HL-60 (cell line): ENCODE measurements around the gene EHF.
"Not testable (repeated sequence)": the region's sequence is repeated elsewhere in the genome, so short reads cannot be mapped to it uniquely, and the experiment has no call there.

ENCODE experiments used
- DNase-seq, 2 experiments: peaks; one replicate each; pipeline ENCODE4 v3.0.0-alpha.2; 2010 to 2020; ENCODE audit warnings: low read depth in 1 of 2, low spot score in 1 of 2
- H3K27ac ChIP-seq: fragments of 250-450 bp; sonication (Bioruptor Pico); replicated peaks from 2 replicates; pipeline ENCODE4 v1.5.1; 2020; ENCODE audit warnings: mild to moderate bottlenecking, moderate library complexity
- H3K27me3 ChIP-seq: fragments of 250-450 bp; sonication (Bioruptor Pico); 2 replicates; pipeline ENCODE4 v1.5.1; 2021; ENCODE audit warnings: mild to moderate bottlenecking, moderate library complexity; ENCODE audit not compliant: insufficient read depth, poor library complexity, severe bottlenecking
- H3K4me3 ChIP-seq: replicated peaks from 2 replicates; pipeline ENCODE4 v1.5.1; 2011; ENCODE audit warnings: mild to moderate bottlenecking, control low read depth, low read length; ENCODE audit not compliant: insufficient read depth
- CTCF ChIP-seq: IDR thresholded peaks from one replicate; pipeline ENCODE4 v1.5.1; 2011; ENCODE audit warnings: low read length, control low read depth, inconsistent platforms; ENCODE audit not compliant: insufficient read depth
- GABPA ChIP-seq: IDR thresholded peaks from 2 replicates; pipeline ENCODE4 v1.6.1; 2012; ENCODE audit warnings: low read depth
- POLR2AphosphoS5 ChIP-seq: IDR thresholded peaks from 2 replicates; pipeline ENCODE4 v1.6.1; 2012; ENCODE audit warnings: low read depth
- REST ChIP-seq: IDR thresholded peaks from 2 replicates; pipeline ENCODE4 v1.6.1; 2012; ENCODE audit warnings: low read depth; ENCODE audit not compliant: insufficient replicate concordance
- SPI1 ChIP-seq: IDR thresholded peaks from 2 replicates; pipeline ENCODE4 v1.6.1; 2012; ENCODE audit warnings: low read depth, mild to moderate bottlenecking, borderline replicate concordance

Gene EHF

DNA sequence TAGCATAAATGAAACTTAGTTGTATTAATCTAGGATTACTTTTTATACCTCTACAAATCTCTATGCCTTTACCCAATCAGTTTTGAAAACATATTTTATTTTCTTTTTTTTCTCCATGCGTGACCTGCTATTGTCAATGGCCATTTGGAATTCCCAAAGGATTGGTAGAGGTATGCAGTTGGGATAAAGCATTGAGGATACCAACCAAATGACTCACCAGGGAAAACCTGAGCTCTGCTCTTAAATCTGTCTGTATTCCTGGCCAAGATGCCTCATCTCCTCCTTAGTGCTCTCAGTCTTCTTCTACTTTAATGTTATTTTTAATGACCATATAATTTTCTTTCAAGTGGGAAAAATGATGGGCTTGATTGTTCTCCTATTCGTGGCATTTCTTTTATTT, 61.9 kb downstream of the EHF start:
- DNase-seq, result no peak
- TF ChIP-seq CTCF (no peak), GABPA (no peak), REST (no peak), SPI1 (no peak), POLR2AphosphoS5 (no peak)
- H3K27ac ChIP-seq, result no peak overlapping the region

DNA sequence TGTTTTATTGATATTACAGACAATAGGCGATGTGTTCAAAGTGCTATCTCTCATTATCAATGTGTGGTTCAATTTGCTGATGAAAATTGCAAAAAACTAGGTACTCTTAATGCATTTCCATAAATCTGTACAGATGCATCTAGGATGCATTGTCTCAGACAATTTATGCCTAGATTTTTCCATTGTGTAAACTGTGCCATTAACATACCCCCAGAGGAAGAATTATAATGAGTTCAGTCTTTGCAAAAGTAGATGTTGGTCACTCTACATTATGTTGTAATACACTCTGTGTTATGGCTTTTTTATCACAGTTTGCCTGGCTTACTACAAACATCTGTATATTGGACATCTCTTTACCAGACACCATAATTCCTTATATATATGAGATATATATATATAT, 62.5 kb downstream of the EHF start:
- DNase-seq, result no peak
- no peaks in the 10 kb centered on the region for H3K27me3 ChIP-seq
- H3K27ac ChIP-seq, result no peak overlapping the region
- no peak overlapping the region for H3K4me3 ChIP-seq
- TF ChIP-seq SPI1 (no peak), GABPA (no peak), CTCF (no peak), REST (no peak), POLR2AphosphoS5 (no peak)

More for the DNA sequence above, 61.9 kb downstream of the EHF start:
- H3K27me3 ChIP-seq, result no peaks in the 10 kb centered on the region
- no peak overlapping the region for H3K4me3 ChIP-seq

DNA sequence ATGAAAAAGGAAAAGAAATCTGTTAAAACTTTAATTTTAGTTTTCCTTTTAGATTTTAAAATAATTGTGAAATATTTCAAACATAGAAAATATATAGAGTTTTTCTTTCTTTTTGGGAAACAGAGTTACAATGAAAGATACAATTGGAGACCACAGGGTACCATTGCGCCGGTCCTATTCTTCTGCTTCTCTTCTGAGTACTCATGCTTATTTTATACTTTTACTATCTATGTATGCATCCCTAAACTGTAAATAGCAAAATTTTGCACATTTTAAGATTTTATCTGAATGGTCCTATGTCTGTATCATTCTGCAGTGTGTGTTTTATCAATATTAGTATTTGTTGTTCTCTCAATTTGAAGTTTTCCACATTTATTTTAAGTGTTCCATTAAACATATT, 65.0 kb downstream of the EHF start:
- no peak for DNase-seq
- TF ChIP-seq GABPA, result no peak
- TF ChIP-seq REST, result no peak
- TF ChIP-seq POLR2AphosphoS5, result no peak
- no peak for TF ChIP-seq CTCF
- TF ChIP-seq SPI1, result no peak
- no peak overlapping the region for H3K27ac ChIP-seq
- no peak overlapping the region for H3K4me3 ChIP-seq
- H3K27me3 ChIP-seq, result no peaks in the 10 kb centered on the region

GRCh38 chr11:34692299-34692698, 71.4 kb downstream of the EHF start:
- H3K4me3 ChIP-seq, DNase-seq: not testable (repeated sequence)

More at GRCh38 chr11:34692299-34692698, 71.4 kb downstream of the EHF start:
- not testable (repeated sequence) for H3K27ac ChIP-seq, H3K27me3 ChIP-seq
